HG03469 (cell line): Measurements from ENCODE around the gene HSFX1.
"Not testable (repeated sequence)": the region's sequence is repeated elsewhere in the genome, so short reads cannot be mapped to it uniquely, and the experiment has no call there.

Source experiments
- ATAC-seq: cut with Tn5 transposase; IDR thresholded peaks from one replicate; pipeline ENCODE4 v1.9.1; 2021; ENCODE audit warnings: mild to moderate bottlenecking, moderate library complexity, moderate number of reproducible peaks; ENCODE audit not compliant: unreplicated experiment

The HSFX1 gene

GRCh38 chrX:149773768-149774167 lies at the start of gene HSFX1:
HSFX1 (plus strand) TSS chrX:149774068; CDS start chrX:149774682, 614 bp downstream.
- ATAC-seq, result not testable (repeated sequence)

DNA sequence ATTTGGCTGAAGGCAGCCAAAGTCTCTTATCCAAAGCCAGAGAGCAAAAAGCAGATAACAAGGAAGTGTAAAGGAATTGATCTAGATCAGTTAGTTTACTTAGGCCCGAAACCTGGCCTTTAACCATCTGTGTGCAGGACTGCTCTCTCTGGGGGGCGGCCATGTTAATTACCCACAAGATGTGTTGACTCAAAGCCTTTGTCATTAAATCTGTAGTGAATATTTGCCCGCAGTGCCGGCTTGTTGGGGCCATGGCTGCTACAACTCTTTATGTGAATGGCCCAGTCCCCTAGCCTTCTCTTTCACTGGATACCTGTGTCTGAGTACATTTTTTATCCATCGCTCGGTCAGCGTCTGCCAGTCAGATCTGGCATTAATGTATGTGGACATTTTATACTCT lies 46.6 kb upstream of the HSFX1 start:
- not testable (repeated sequence) for ATAC-seq

GRCh38 chrX:149742269-149742668 lies 31.6 kb upstream of the HSFX1 start:
- not testable (repeated sequence) for ATAC-seq

GRCh38 chrX:149746390-149747007 lies 27.4 kb upstream of the HSFX1 start:
- not testable (repeated sequence) for ATAC-seq

DNA sequence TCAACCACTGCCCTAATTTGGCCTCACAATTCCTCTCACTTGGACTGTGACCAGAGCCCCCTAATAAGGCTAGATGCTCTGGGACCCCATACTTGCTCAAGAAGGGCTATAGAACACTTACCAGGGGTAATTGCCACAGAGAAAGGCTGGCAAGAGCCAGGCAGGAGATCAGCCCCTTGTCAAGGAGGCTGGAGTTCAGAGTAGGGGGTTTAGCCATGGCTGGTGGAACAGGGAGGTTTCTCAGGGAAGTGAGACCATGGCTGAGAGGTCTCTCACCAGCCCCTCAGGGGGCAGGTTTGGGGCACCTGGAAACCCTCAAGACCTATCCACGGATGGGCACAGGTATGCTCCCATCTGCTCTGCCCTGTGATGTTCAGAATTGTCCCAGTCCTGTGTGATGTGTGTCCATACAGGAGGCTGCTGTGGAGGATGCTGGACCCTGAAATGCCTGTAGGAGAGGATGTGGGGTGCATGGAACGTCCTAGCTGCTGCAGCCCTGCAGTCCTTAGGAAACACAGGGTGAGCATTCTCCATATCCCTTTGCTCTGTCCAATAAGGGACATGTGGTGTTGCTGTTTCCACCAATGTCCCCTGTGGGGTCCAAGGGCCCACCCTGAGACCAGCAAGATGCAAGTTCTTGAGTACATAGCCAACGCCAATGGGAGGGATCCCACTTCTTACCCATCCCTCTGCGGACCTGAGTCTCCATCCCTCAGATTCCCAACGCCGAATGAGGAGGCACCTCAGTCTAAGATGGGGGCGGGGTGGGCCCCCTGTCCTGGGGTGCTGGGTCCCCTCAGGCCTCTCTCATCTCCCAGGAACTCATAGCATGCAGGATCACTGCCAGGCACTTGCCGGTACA lies 16.4 kb upstream of the HSFX1 start:
- ATAC-seq, result no peak

DNA sequence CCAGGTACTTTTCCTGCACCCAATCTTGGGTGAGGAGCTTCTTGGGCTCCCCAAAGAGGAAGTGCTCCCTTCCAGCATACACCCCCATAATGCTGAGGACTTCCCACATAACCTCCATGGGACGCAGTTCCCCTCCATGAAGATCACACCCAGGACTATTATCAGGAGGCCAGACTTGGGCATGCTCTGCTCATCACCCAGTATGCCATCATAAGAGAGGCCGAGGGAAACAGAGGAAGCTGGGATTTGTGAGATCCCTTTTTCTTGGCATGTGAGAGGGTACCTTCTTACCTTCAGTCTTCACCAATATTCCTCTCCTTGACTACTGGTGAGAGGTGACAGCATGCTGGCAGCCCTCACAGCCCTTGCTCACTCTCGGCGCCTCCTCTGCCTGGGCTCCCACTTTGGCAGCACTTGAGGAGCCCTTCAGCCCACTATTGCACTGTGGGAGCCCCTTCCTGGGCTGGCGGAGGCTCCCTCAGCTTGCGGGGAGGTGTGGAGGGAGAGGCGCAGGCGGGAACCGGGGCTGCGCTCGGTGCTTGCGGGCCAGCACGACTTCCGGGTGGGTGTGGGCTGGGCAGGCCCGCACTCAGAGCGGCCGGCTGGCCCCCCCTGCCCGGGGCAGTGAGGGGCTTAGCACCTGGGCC lies 15.7 kb upstream of the HSFX1 start:
- ATAC-seq, result no peak

- ATAC-seq, result not testable (repeated sequence)
These were observed 15.2 kb upstream of the HSFX1 start for GRCh38 chrX:149758715-149759078.

DNA sequence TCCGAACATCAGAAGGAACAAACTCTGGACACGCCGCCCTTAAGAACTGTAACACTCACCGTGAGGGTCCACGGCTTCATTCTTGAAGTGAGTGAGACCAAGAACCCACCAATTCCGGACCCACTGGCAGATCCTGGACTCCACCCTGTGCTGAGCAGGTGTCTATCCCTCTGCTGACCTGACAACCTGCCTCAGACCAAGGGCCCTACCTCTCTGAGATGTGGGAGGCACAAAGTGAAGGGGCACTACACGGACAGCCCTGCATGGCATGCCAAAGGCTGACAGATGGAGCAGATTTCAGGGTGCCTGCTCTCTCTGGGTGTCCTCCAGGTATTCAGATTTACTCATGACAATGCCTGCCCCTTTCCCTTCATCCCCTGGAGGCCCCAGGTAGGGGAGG lies 14.0 kb upstream of the HSFX1 start:
- ATAC-seq, result no peak

DNA sequence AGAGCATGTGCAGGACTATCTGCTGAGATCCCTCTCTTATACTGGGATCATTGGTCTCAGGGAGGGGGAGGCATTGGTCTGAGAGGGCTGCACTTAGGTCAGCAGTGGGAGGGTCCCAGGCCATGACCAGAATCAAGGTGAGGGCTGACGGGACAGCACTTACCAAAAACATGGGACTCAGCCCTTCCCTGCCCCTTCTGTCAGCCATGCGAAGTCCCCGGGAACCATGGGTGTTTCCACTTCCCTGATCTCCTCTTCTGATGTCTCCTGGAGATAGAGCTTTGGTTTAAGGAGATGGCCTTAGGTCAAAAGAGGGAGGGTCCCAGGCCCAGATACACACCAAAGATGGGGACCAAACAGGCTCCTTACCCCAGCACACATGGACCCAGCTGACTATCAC lies 12.9 kb upstream of the HSFX1 start:
- ATAC-seq, result no peak

DNA sequence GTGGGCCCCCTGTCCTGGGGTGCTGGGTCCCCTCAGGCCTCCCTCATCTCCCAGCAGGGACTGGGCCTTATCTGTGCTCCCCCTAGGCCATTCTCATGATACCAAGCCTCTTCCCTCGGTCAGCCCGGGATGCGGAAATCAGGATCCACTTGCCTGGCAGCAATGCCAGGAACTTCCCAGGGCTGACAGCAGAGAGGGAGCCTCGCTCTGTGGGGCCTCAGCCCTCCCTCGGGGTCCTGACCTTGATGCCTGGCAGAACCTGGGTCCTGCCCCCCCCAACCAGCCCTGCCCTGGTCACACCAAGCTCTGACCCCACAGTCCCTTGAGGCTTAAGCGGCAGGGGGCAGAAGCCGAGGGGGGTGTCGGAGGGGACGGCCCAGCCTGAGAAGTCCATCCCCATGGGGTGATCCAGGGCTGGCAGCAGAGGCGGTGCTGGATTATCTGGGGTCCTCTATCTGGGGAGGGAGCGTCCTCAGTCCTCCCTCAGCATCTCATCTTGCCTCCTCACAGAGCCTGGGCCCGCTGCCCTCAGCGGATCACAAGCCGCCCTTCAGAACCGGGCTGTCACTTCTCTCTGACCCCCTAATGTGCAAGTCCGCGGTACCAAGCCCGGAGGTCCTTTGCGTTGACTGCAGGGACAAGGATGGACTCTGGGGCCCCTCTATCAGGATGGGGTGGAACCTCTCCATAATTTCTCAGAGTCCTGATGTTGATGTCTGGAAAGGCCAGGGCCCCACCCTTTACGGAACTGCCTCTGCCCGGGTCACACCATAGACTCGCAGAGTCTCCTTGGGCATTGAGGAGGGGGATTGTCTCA lies 11.8 kb upstream of the HSFX1 start:
- not testable (repeated sequence) for ATAC-seq

GRCh38 chrX:149762696-149763614 lies 10.9 kb upstream of the HSFX1 start:
- no peak for ATAC-seq

GRCh38 chrX:149770344-149770743 lies 3.5 kb upstream of the HSFX1 start:
- ATAC-seq, result not testable (repeated sequence)

DNA sequence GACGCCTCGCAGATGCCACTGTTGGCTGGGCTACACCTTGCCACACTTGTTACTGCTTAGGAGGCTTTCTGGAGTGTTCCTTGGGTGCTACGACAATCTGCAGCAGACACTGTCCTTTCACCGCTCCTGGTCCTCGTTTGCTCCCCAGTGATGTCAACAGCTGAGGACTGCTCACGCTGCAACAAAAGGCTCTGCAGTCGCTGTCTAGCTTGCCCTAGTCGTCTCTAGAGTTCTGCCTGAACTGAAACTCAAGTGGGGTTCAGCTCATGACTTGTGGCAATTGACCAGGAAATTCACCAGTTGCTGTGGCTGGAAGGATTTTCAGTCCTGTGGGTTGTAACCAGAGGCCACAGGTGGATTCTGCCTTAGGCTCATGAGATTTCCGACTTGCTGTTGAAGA lies 842 bp upstream of the HSFX1 start:
- not testable (repeated sequence) for ATAC-seq

DNA sequence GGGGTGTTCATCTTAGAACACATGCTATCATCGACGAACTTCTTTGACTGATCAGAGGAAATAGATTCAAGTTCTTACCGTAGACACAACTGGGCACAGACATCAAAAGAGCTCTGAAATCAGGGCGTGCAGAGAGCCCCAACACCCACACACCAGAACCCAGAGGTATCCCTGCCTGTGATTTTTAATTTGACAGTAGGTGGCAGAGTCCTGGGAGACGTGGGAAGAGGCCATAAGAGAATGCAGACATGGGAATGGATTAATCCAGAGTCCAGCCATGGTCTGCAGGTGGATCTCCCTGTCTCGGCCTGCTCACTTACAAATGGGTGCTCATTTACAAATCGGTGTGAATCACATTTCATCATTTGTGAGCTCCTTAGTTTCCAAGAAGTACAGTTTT lies 4.1 kb downstream of the HSFX1 start:
- ATAC-seq, result not testable (repeated sequence)

DNA sequence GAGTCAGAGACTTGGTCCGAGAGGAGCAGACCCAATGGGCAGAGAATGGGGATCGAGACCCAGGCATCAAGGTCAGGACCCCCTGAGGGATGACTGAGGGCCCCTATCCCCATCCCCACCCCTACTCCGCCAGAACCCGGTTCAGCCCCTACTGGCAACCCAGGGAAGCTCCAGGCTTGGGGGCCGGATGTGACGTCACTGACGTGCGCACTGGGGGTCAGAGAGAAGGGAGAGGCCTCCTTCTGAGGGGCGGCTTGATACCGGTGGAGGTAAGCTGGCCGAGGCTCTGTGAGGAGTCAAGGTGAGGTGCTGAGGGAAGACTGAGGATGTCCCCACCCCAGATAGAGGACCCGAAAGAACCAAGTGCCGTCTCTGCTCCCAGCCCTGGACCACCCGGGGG lies 7.9 kb downstream of the HSFX1 start, which contains the start of gene MAGEA9:
Gene MAGEA9 (plus strand): TSS at position 204 of the 400 bp plus-strand sequence. CDS start 4,281 bp downstream, outside the sequence.
- not testable (repeated sequence) for ATAC-seq

GRCh38 chrX:149795531-149795930 lies 21.7 kb downstream of the HSFX1 start:
- ATAC-seq, result peak; percentile 98

GRCh38 chrX:149799095-149799714 lies 25.3 kb downstream of the HSFX1 start:
- ATAC-seq, result no peak

DNA sequence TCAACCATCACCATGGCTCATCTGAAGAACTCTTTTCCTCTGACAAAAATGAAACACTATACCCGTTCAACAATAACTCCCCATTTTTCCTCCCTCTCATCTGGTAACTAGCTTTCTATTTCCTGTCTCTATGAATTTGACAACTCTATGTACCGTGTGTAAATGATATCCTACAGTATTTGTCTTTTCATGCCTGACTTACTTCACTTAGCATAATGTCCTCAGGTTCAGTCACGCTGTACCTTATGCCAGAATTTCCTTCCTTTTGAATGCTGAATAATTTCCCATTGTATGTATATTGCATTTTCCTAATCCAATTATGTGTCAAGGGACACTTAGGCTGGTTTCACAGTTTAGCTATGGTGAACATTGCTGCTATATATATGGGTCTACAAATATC lies 26.1 kb downstream of the HSFX1 start:
- no peak for ATAC-seq

DNA sequence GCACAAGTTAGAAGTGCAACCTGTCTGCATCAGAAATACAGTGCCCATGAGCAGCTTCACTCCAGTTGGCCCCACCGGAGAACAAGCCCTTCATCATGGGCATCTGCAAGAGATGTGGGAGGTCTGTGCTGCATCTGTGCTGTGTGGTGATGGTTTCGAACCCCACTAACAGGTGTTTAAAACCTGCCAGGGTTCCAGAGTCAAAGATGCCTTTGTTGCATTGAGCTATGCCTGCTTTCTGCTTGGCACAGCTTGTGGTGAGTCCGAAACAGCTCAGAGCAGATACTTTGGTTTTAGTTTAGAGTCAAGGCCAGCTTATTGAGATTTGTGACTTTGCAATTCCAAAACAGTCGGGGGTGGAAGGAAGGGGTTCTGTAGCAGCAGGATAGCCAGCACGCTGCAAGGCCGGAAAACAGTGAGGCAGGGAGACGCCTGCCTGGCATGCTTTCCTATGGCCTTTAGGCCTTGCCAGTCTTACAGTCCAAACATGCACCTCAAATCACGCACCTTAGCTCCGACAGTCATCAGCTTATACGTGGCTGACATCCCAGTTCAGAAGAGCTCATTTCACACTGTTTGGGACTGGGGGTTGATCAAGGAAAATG lies 29.7 kb downstream of the HSFX1 start:
- ATAC-seq, result no peak
